Kidney epithelial cell (primary cell): ENCODE measurements around the gene C12orf42. TPM values are rescaled to one million over a fixed set of nuclear protein-coding genes. Genes with fewer than 3 reads are reported as not detected.

ENCODE experiments used
- DNase-seq: peaks from one replicate; pipeline ENCODE4 v3.0.0-alpha.2; 2010; ENCODE audit warnings: low read depth
- H3K27me3 ChIP-seq: 2 replicates; pipeline ENCODE4 v1.6.0; 2011; ENCODE audit warnings: low read length; ENCODE audit not compliant: control insufficient read depth, insufficient read depth
- H3K36me3 ChIP-seq: 2 replicates; pipeline ENCODE4 v1.5.1; 2011; ENCODE audit warnings: low read length; ENCODE audit not compliant: control insufficient read depth, insufficient read depth
- H3K4me3 ChIP-seq: 2 replicates; pipeline ENCODE4 v1.5.1; 2011; ENCODE audit warnings: low read depth, mild to moderate bottlenecking, control low read depth, low read length
- CTCF ChIP-seq: IDR thresholded peaks from 2 replicates; pipeline ENCODE4 v1.5.1; 2011; ENCODE audit warnings: mild to moderate bottlenecking, moderate library complexity, low read length, control low read depth, inconsistent platforms; ENCODE audit not compliant: insufficient read depth, poor library complexity, severe bottlenecking
- total RNA-seq: library from RNA; depleted of rRNA; stranded (reverse); fragments of >200 nt; gene quantifications from 2 replicates; pipeline ENCODE4 v1.2.3, GENCODE V29; 2015

The C12orf42 gene
- total RNA-seq, 1 donor from 2014 or later: not detected

DNA sequence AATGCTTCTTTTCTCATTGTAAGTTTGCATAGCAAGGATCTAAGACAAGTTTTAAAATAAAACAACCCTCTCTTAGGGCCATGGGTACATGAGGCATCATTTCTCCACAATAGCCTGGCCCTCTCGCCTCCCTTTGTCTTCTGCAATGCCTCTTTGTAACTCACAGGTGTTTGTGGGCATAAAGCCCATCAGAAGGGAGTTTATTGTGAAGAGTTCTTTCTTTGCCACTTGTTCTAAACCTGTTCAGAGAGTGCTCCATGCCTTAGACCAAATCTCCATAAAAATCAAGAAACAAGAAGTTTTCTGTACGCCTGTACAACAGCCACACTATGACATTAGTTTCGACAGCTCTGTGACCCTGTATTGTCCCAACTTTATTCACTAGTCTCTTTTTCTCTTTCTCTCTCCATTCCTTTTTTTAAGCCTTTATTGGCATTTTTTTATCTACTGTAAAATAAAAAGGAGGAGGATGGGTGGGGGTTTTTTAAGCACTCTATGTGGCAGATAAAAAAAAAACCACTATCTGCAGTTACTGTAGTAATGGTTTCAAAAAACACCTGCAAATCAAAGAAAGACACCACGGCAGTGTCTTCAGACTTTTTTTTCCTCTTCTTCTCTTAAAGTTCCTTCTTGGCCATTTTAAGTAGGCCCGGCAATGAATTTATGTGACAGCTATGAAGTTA, 1.6 kb downstream of the C12orf42 start:
- Histone ChIP-seq H3K36me3 (no peaks in the 10 kb centered on the region), H3K27me3 (peaks cover 14% of the 10 kb centered on the region), H3K4me3 (no peak overlapping the region)
- no peak for DNase-seq
- no peak for TF ChIP-seq CTCF

DNA sequence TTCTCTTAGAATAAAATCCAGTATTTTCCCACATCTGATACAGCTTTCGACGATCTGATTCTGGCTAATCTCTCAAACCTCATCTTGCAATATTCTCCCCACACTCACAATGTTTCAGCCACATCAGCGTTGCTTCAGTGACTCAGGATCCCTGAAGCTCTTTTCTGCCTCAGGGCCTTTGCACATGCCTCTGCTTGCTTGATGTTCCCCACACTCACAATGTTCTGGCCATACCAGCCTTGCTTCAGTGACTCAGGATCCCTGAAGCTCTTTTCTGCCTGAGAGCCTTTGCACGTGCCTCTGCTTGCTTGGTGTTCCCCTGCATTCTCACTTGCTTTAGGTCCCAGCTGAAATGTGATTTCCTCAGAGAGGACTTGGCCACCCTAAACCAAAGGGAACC, 2.6 kb downstream of the C12orf42 start:
- no peaks in the 10 kb centered on the region for H3K36me3 ChIP-seq
- no peak overlapping the region for H3K4me3 ChIP-seq
- TF ChIP-seq CTCF: no peak
- no peak for DNase-seq
- peaks cover 14% of the 10 kb centered on the region for H3K27me3 ChIP-seq

DNA sequence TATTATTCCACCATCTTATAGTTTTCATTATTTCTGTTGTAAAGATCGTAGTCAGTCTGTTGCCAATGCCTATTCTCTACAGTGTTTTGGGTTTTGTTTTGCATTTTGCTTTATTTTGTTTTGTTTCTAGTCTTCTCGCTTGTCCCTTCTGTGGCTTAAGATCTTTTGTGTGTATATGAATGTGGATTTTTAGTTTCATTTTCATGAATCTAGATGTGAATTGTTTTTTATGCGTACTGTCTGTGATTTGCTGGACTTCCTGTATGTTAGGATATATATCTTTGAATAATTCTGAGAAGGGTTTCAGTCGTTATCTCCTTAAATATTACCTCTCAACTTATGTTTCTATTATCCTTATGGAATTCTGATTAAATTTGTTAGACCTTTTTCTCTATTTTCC, 13.4 kb downstream of the C12orf42 start:
- no peak for DNase-seq
- Histone ChIP-seq H3K27me3 (no peaks in the 10 kb centered on the region), H3K36me3 (no peaks in the 10 kb centered on the region), H3K4me3 (no peak overlapping the region)
- no peak for TF ChIP-seq CTCF

- Histone ChIP-seq H3K27me3 (no peaks in the 10 kb centered on the region), H3K36me3 (no peaks in the 10 kb centered on the region)
- no peak for TF ChIP-seq CTCF
Observed at GRCh38 chr12:103475073-103475472, 20.7 kb downstream of the C12orf42 start.

GRCh38 chr12:103470664-103471063, 25.1 kb downstream of the C12orf42 start:
- no peak for TF ChIP-seq CTCF
- DNase-seq: no peak
- Histone ChIP-seq H3K27me3 (no peaks in the 10 kb centered on the region), H3K4me3 (no peak overlapping the region), H3K36me3 (no peaks in the 10 kb centered on the region)

More at GRCh38 chr12:103475073-103475472, 20.7 kb downstream of the C12orf42 start:
- no peak for DNase-seq
- H3K4me3 ChIP-seq: no peak overlapping the region

GRCh38 chr12:103469719-103470118, 26.0 kb downstream of the C12orf42 start:
- no peaks in the 10 kb centered on the region for H3K36me3 ChIP-seq
- no peaks in the 10 kb centered on the region for H3K27me3 ChIP-seq
- no peak for TF ChIP-seq CTCF
- no peak for DNase-seq
- H3K4me3 ChIP-seq: no peak overlapping the region
